Stimulated activated CD8-positive, alpha-beta memory T cell treated with anti-CD3 and anti-CD28 coated beads, Interleukin-7, amount 100 ng/mL, for 1 hour (primary cell): Measurements from ENCODE around the gene CCDC187.

Experiments used
- DNase-seq, 2 donors: peaks; one replicate each; pipeline ENCODE4 v3.0.0-alpha.2; 2020; ENCODE audit warnings: low read depth in 2 of 2

CCDC187 gene

DNA sequence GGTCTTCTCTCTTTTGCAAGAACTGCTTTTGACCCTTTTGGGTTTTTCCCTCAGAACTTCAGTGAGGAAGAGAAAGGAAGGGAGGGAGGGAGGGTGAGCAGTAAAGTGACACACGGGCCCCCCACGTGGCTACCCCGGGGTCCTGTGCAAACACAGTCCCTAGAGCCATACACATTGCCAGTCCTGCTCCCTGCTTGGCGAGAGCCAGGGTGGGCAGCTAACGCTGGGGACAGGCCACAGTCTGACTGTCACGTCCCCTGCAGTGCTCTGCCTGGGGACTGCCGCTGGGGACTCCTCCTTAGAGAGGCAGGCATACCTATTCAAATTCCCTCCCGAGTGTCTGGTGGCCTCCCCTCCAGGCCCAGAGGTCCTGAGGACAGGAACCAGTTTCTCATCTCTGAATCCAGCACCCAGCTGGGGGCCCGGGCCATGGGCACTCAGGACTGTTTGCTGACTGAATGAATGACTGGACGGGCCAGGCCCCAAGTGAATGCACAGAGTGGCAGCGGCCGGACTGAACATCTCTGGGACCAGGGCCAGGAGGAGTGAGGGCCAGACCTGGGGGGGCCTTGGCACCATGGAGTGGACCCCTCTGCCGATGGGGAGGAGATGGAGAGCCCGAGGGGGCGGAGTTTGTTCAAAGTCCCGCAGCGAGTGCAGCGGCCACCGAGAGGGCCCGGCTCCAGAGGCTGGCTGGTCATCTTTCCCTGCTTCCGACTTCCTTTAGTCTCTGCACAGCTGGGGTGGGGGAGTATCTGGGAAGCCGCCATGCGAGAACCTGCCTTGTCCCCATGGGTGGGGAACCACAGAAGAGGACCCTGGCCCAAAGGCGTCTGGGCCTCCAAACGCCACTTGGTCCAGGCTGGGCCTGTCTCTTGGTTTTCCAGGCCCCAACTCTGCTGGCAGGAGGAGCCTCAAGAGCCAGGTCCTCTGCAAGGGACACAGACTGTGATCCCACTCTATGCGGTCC is 5.8 kb downstream of the CCDC187 start:
- no peak for DNase-seq

DNA sequence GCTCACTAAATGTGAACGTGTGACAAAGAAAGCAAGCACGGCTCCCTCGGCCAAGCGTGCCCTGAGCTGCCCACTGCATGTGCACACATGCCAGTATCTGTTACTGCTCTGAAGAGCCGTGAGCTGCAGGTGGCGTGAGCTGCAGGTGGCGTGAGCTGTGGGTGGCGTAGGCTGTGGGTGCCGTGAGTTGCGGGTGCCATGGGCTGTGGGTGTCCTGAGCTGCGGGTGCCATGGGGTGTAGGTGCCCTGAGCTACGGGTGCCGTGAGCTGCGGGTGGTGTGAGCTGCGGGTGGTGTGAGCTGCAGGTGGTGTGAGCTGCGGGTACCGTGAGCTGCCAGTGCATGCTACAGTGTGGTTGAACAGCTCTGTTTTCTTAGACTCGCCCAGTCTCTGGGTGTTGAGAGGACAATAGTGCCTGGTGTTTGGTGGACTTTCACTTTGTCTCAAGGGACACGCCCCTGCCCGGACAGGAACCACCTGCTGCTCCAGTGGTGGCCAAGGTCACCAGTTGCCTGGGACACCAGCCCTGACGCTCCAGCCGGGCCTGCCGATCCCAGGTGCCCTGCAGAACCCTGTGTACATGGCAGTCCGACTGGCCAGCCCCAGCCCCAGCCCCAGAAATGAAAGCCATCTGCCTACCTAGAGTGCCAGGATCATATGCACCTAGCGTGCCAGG is 6.7 kb downstream of the CCDC187 start:
- DNase-seq: no peak

GRCh38 chr9:136296434-136297015 is 7.4 kb downstream of the CCDC187 start:
- no peak for DNase-seq

DNA sequence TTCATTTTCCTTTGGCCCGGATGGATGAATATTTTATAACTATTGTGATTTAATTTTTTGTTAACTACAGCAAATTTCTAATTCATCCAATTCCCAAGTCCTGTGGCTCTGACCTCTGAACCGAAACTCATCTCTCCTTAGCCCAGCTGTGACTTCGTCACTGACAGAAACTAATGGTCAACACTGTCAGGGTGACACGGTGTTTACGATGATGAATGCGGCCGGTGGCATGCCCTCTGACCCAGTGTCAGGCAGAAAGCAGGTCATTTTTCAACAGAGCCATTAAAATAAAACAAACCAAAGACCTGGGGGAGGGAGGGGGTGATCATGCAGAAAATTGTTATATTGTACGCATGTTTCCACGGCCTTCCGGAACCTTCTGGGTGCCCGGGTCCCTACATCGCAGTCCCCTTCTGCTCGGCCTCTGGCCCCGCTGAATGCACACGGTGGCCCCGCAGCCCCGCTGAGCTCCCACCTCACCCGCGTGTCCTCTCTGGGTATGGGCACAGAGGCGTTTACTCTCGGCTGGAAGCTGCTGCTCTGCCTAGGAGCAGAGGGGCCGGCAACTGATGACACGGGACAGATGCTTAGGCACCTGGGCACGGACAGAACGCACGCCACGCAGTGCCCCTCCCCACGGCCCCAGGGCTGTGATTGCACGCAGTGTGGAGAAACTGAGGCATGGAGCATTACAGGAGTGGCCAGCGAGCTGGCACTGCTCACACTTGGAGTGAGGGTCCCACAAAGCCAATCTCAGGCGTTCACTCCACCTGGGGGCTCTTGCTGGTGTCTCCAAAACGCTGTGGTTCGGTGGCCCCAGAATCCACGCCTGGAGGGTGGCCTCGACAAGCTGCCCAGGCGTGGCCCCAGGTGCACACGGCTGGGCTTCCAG is 8.1 kb downstream of the CCDC187 start:
- DNase-seq: no peak

GRCh38 chr9:136295055-136295454 is 8.8 kb downstream of the CCDC187 start:
- no peak for DNase-seq

DNA sequence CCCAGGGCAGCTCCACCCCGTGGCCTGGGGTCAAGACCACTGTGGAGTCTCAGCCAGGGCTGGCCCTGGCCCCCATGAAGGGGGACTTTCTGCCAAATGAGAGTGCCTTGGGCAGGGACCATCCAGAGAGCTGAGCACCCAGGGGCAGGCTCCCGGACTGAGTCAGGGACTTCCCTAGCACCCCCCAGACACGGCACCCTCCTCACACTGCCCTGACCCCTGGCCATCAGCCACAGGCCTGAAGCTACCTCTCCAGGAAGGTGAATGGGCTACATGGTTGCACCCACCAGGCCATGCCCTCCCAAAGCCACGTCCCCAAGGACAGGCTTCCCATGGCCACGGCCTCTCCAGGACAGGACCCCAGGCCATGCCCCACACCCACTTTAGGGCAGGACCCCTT is 9.5 kb downstream of the CCDC187 start:
- no peak for DNase-seq

DNA sequence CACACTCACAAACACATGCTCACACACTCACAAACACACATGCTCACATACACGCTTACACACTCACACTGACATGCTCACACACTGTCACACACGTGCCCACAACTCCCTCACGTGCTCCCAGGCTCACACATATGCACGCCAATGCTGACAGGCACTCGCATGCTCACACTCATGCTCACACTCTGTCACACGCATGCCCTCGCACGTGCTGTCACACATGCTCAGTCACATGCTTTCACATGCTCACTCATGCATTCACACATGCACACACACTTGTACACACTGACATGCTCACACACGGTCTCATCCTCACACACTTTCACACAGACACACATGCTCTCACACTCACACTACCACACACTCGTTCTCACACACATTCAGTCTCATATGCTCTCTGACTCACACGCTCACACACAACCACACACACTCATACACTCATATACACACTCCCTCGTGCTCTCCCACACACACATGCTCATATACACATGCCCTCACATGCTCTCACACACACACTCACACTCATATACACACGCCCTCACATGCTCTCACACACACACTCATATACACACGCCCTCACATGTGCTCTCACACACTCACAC is 10.3 kb downstream of the CCDC187 start:
- DNase-seq: no peak

GRCh38 chr9:136292591-136293448 is 11.1 kb downstream of the CCDC187 start:
- no peak for DNase-seq

DNA sequence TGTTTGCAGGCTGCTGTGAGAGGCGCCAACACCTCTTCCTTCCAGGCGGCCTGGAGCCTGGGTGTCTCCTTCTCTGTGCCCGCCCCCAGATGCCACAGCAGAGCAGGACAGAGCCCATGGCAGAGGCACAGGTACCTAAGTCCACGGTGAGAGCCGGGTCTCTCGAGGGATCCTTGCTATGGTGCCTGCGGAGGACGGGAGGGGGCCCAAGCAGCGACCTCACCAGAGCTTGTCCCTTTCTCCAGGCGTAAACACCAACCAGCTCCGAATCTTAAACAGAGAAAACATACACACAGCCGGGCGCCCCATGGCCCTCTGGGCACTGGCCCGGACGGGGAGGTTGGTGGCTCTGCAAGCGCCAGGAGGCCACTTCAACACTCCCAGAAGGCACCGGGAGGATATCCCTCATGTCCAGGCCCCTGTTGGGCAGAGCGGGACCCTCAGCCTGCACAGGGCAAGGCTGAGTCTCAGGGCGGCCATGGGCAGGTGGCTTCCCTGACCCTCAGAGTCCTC is 11.8 kb downstream of the CCDC187 start:
- DNase-seq: no peak

GRCh38 chr9:136291306-136292025 is 12.4 kb downstream of the CCDC187 start:
- no peak for DNase-seq

GRCh38 chr9:136290508-136291000 is 13.3 kb downstream of the CCDC187 start:
- DNase-seq: no peak

DNA sequence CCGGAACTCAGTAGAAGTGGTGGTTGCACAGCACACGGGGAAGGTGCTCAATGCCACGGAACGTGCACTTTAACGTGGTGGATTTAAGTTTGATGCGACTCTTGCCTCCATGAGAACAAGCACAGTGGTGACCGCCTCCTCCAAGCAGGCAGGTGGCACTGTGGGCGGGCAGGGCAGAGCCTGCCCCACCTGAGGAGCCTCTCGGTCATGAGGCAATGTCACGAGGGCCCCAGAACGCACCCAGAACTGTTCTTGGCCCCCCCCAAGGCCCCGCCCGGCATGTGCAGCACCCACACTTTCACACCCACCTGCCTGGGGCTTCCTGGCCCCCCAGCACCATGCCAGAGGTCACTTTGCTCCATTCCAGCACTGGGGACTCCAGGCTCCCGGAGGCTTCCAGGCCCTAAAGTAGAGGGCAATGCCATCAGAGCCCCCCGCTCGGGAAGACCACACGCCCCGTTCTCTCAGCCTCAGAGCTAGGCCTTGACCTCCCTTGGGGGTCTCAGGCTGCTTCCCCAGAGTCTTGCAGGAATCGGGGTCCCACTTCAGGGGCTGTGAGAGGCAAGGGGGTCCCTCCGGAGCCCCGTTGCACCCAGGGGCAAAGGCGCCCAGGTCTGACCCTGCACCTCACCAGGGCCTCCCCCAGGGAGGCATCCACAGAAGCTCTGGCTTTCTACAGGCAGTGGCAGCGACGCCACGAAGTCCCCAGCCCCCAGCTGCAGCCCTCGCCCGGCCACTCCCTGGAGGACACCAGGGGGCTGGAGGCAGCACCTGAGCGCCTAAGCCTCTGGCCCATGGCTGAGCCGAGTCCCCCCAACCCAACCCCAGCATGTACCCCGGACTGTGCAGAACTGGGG is 14.0 kb downstream of the CCDC187 start:
- no peak for DNase-seq

- DNase-seq: no peak
These were observed 15.7 kb downstream of the CCDC187 start for GRCh38 chr9:136287960-136288753.

DNA sequence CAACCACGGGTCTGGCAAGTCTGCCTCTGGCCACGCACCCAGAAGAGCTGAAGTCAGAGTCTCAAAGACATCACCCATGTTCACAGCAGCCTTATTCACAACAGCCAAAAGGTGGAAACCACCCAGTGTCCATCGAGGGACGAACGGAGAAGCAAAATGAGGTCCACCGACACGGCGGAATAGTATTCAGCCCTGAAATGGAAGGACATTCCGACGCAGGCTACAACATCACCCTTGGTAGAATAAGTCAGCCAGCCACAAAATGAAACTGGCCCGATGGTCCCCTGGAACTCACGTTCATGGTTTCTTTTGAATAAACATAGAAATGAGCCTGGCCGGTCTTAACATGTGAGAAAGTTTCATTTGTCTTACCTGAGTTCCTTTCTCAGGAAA is 16.9 kb downstream of the CCDC187 start:
- DNase-seq: no peak

DNA sequence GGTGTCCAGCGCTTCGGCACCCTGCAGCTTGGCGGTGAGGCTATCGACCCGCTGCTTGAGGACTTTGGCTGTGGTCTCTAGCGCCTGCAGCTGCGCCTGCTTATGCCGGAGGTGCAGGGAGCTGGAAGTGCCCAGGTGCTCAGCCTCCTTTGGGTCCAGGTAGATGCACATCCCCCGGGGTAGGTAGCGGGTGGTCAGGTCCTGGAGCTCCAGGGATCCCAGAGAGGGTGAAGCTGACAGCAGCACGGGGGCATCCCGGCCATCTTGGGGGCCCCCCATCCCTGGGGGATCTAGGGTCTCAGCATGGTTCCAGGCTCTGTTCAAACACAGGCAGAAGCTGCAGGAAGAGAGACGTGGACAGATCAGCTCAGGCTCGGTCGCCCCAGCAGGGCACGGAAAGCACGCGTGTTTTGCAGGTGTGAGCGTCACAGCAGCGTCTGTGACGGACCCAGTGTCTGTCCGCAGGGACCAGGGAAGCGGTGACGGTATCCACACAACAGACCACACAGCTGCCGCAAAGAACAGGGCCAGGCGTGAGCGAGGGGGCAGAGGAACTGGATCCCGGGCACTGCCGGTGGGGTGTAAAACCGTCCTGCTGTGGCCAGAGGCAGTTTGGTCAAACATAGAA is 17.4 kb downstream of the CCDC187 start:
- DNase-seq: no peak

DNA sequence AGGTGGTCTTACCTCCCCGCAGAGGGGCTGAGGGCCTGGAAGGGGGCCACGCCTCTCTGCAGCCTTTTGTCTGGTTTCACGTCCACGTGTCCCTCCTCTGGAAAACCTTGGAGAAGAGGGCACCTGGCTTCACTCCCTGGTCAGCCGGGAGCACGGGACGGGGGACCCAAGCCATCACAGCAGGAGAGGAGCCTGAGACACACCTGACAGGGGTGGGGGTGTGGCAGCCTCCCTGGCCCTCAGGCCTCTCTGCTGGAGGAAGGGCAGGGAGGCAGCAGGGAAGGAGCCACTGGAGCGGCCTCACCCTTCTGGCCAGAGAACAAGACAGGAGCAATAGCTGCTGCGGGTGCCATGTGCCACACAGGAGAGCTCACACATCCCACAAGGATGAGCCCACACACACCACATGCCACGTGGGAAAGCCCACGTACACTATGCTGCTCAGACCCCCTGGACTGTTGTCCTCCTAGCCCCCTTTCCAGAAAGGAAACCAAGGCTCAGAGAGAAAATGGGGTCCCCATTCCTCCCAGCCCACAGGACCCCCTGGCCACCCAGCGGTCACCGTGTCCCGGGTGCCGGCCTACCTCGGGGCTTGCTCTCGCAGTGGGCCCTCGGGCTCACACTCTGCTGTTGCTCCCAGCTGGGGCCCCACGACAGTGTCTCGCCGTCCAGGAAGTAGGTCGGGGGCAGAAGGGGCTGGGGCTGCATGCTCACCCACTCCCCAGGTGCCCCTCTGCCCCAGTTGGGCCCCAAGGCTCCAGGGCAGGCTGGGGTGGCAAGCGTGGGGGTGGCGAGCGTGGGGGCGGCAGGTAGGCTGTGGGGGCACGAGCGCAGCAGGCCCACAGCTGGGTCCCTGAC is 18.2 kb downstream of the CCDC187 start:
- DNase-seq: no peak
